SK-N-SH treated with all-trans-retinoic acid at 6 μM for 48 hours (cell line): ENCODE data around the gene COL6A5.

Experiments used
- ATAC-seq: fragments of 200-7000 bp; cut with Tn5 transposase; 3 replicates; pipeline ENCODE4 v1.9.1; 2020; ENCODE audit warnings: mild to moderate bottlenecking, moderate library complexity
- ARNTL ChIP-seq: fragments of 450-650 bp; formaldehyde crosslinking; IDR thresholded peaks from 2 replicates; pipeline ENCODE4 v1.5.0; 2020; ENCODE audit warnings: low read depth, mild to moderate bottlenecking, moderate library complexity, borderline replicate concordance
- BACH2 ChIP-seq: fragments of 250-450 bp; sonication (Bioruptor Pico); IDR thresholded peaks from 2 replicates; pipeline ENCODE4 v1.9.0; 2021; ENCODE audit warnings: mild to moderate bottlenecking, borderline replicate concordance
- CSDC2 ChIP-seq: fragments of 250-450 bp; sonication (Bioruptor Pico); IDR thresholded peaks from 2 replicates; pipeline ENCODE4 v1.5.0; 2020; ENCODE audit warnings: mild to moderate bottlenecking, moderate library complexity
- ESRRG ChIP-seq: fragments of 250-450 bp; sonication (Bioruptor Pico); IDR thresholded peaks from 2 replicates; pipeline ENCODE4 v1.6.1; 2021; ENCODE audit warnings: mild to moderate bottlenecking
- GLIS3 ChIP-seq: fragments of 250-450 bp; sonication (Bioruptor Pico); IDR thresholded peaks from 2 replicates; pipeline ENCODE4 v1.5.0; 2020; ENCODE audit warnings: mild to moderate bottlenecking, moderate library complexity
- ISL1 ChIP-seq: fragments of 250-450 bp; sonication (Bioruptor Pico); IDR thresholded peaks from 2 replicates; pipeline ENCODE4 v2.1.2; 2022; ENCODE audit warnings: mild to moderate bottlenecking, moderate library complexity
- OSR1 ChIP-seq: fragments of 250-450 bp; sonication (Bioruptor Pico); IDR thresholded peaks from 2 replicates; pipeline ENCODE4 v1.8.0; 2022; ENCODE audit warnings: moderate library complexity, mild to moderate bottlenecking, inconsistent platforms
- PPARA ChIP-seq: fragments of 250-450 bp; sonication (Bioruptor Pico); IDR thresholded peaks from 2 replicates; pipeline ENCODE4 v1.5.0; 2020; ENCODE audit warnings: mild to moderate bottlenecking, borderline replicate concordance
- RARB ChIP-seq: fragments of 250-450 bp; sonication (Bioruptor Pico); IDR thresholded peaks from 2 replicates; pipeline ENCODE4 v1.8.0; 2021; ENCODE audit warnings: mild to moderate bottlenecking, moderate library complexity
- SNAI2 ChIP-seq: fragments of 250-450 bp; sonication (Bioruptor Pico); IDR thresholded peaks from 2 replicates; pipeline ENCODE4 v1.5.0; 2020; ENCODE audit warnings: mild to moderate bottlenecking, moderate library complexity
- TCF4 ChIP-seq: fragments of 250-450 bp; sonication (Bioruptor Pico); IDR thresholded peaks from 2 replicates; pipeline ENCODE4 v1.8.0; 2021; ENCODE audit warnings: mild to moderate bottlenecking, moderate library complexity, borderline replicate concordance
- TOX ChIP-seq: fragments of 250-450 bp; sonication (Bioruptor Pico); IDR thresholded peaks from 2 replicates; pipeline ENCODE4 v1.8.0; 2021; ENCODE audit warnings: mild to moderate bottlenecking, moderate library complexity, borderline replicate concordance
- ZC3H10 ChIP-seq: fragments of 250-450 bp; sonication (Bioruptor Pico); IDR thresholded peaks from 2 replicates; pipeline ENCODE4 v1.5.1; 2021; ENCODE audit warnings: mild to moderate bottlenecking, moderate library complexity
- ZFP3 ChIP-seq: fragments of 250-450 bp; sonication (Bioruptor Pico); IDR thresholded peaks from 2 replicates; pipeline ENCODE4 v1.5.0; 2020; ENCODE audit warnings: mild to moderate bottlenecking, moderate library complexity
- ZFP30 ChIP-seq: fragments of 450-650 bp; formaldehyde crosslinking; IDR thresholded peaks from 2 replicates; pipeline ENCODE4 v1.5.0; 2022; ENCODE audit warnings: mild to moderate bottlenecking, moderate library complexity
- ZNF565 ChIP-seq: fragments of 450-650 bp; formaldehyde crosslinking; conservative IDR thresholded peaks from 2 replicates; pipeline ENCODE4 v1.5.0; 2020; ENCODE audit warnings: low read depth, mild to moderate bottlenecking, moderate library complexity
- ZNF70 ChIP-seq: fragments of 450-650 bp; formaldehyde crosslinking; IDR thresholded peaks from 2 replicates; pipeline ENCODE4 v1.5.0; 2020; ENCODE audit warnings: mild to moderate bottlenecking, moderate library complexity
- ZNF8 ChIP-seq: fragments of 450-650 bp; formaldehyde crosslinking; IDR thresholded peaks from 2 replicates; pipeline ENCODE4 v1.5.0; 2020; ENCODE audit warnings: mild to moderate bottlenecking, moderate library complexity
- TF ChIP-seq, protein P1 (sequence below): fragments of 250-450 bp; sonication (Bioruptor Pico); IDR thresholded peaks from 2 replicates; pipeline ENCODE4 v1.5.1; 2021; ENCODE audit warnings: mild to moderate bottlenecking, moderate library complexity
- TF ChIP-seq, protein P2 (sequence below): fragments of 250-450 bp; sonication (Bioruptor Pico); IDR thresholded peaks from 2 replicates; pipeline ENCODE4 v1.5.0; 2020; ENCODE audit warnings: mild to moderate bottlenecking, moderate library complexity
- TF ChIP-seq, protein P3 (sequence below): fragments of 250-450 bp; sonication (Bioruptor Pico); IDR thresholded peaks from 2 replicates; pipeline ENCODE4 v1.8.0; 2020; ENCODE audit warnings: mild to moderate bottlenecking, moderate library complexity, borderline replicate concordance
- TF ChIP-seq, protein P4 (sequence below): fragments of 250-450 bp; sonication (Bioruptor Pico); IDR thresholded peaks from 2 replicates; pipeline ENCODE4 v1.5.1; 2020; ENCODE audit warnings: low read depth, mild to moderate bottlenecking, moderate library complexity

COL6A5 gene

DNA sequence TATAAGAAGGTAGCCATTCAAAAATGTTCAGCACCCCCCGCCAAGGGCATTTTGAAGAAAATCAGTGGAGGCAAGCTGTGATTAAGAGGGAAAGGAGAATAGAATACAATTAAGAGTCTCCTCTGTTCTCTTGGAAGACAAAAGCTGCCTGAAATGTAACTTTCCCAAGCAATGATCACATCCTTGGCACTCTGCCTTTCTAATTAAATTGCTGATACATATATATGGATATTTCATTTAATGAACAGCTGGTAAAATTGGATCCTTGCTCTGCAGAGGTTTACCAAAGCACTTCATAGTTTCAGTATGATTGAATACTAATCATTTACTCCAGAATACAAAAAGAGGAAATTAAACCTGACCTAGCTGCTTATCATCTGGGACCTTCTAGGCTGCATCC lies 182.0 kb downstream of the COL6A5 start:
- TF ChIP-seq ESRRG (CRISPR knock-in tag) (no peak), ZFP30 (CRISPR knock-in tag) (no peak), PPARA (CRISPR knock-in tag) (no peak)
- TF ChIP-seq, all 23 proteins: peak for 0
- no peak for ATAC-seq

DNA sequence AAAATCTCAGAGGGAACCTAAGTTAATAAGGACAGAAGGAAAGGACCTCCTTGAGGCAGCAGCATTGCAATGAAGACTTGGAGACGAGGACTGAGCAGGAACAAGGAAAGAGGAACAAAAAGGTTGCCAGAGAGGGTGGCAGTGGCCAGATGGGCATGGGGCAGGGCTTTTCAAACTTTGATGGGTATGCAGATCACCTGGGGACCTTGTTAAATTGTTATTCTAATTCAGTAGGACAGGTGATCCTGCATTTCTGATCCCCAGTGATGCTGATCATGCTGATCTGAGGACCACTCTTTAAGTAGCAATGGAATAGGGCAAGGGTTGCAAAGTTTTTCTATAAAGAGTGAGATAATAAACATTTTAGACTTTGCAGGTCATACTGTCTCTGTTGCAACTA lies 182.6 kb downstream of the COL6A5 start:
- ATAC-seq = no peak
- TF ChIP-seq, protein P1, sequence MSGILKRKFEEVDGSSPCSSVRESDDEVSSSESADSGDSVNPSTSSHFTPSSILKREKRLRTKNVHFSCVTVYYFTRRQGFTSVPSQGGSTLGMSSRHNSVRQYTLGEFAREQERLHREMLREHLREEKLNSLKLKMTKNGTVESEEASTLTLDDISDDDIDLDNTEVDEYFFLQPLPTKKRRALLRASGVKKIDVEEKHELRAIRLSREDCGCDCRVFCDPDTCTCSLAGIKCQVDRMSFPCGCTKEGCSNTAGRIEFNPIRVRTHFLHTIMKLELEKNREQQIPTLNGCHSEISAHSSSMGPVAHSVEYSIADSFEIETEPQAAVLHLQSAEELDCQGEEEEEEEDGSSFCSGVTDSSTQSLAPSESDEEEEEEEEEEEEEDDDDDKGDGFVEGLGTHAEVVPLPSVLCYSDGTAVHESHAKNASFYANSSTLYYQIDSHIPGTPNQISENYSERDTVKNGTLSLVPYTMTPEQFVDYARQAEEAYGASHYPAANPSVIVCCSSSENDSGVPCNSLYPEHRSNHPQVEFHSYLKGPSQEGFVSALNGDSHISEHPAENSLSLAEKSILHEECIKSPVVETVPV (CRISPR knock-in tag) = no peak
- TF ChIP-seq PPARA (CRISPR knock-in tag) (no peak), ZNF8 (CRISPR knock-in tag) (no peak), TOX (CRISPR knock-in tag) (no peak), BACH2 (CRISPR knock-in tag) (no peak), TCF4 (no peak), ZC3H10 (no peak), ZFP3 (no peak), ZNF565 (CRISPR knock-in tag) (no peak), GLIS3 (no peak), RARB (CRISPR knock-in tag) (no peak), CSDC2 (CRISPR knock-in tag) (no peak)
- TF ChIP-seq, protein P2, sequence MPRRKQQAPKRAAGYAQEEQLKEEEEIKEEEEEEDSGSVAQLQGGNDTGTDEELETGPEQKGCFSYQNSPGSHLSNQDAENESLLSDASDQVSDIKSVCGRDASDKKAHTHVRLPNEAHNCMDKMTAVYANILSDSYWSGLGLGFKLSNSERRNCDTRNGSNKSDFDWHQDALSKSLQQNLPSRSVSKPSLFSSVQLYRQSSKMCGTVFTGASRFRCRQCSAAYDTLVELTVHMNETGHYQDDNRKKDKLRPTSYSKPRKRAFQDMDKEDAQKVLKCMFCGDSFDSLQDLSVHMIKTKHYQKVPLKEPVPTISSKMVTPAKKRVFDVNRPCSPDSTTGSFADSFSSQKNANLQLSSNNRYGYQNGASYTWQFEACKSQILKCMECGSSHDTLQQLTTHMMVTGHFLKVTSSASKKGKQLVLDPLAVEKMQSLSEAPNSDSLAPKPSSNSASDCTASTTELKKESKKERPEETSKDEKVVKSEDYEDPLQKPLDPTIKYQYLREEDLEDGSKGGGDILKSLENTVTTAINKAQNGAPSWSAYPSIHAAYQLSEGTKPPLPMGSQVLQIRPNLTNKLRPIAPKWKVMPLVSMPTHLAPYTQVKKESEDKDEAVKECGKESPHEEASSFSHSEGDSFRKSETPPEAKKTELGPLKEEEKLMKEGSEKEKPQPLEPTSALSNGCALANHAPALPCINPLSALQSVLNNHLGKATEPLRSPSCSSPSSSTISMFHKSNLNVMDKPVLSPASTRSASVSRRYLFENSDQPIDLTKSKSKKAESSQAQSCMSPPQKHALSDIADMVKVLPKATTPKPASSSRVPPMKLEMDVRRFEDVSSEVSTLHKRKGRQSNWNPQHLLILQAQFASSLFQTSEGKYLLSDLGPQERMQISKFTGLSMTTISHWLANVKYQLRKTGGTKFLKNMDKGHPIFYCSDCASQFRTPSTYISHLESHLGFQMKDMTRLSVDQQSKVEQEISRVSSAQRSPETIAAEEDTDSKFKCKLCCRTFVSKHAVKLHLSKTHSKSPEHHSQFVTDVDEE (CRISPR knock-in tag) = no peak
- TF ChIP-seq, protein P3, sequence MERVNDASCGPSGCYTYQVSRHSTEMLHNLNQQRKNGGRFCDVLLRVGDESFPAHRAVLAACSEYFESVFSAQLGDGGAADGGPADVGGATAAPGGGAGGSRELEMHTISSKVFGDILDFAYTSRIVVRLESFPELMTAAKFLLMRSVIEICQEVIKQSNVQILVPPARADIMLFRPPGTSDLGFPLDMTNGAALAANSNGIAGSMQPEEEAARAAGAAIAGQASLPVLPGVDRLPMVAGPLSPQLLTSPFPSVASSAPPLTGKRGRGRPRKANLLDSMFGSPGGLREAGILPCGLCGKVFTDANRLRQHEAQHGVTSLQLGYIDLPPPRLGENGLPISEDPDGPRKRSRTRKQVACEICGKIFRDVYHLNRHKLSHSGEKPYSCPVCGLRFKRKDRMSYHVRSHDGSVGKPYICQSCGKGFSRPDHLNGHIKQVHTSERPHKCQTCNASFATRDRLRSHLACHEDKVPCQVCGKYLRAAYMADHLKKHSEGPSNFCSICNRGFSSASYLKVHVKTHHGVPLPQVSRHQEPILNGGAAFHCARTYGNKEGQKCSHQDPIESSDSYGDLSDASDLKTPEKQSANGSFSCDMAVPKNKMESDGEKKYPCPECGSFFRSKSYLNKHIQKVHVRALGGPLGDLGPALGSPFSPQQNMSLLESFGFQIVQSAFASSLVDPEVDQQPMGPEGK (CRISPR knock-in tag) = no peak
- TF ChIP-seq, protein P4, sequence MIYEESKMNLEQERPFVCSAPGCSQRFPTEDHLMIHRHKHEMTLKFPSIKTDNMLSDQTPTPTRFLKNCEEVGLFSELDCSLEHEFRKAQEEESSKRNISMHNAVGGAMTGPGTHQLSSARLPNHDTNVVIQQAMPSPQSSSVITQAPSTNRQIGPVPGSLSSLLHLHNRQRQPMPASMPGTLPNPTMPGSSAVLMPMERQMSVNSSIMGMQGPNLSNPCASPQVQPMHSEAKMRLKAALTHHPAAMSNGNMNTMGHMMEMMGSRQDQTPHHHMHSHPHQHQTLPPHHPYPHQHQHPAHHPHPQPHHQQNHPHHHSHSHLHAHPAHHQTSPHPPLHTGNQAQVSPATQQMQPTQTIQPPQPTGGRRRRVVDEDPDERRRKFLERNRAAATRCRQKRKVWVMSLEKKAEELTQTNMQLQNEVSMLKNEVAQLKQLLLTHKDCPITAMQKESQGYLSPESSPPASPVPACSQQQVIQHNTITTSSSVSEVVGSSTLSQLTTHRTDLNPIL = no peak
- TF ChIP-seq, all 23 proteins: peak for 0

DNA sequence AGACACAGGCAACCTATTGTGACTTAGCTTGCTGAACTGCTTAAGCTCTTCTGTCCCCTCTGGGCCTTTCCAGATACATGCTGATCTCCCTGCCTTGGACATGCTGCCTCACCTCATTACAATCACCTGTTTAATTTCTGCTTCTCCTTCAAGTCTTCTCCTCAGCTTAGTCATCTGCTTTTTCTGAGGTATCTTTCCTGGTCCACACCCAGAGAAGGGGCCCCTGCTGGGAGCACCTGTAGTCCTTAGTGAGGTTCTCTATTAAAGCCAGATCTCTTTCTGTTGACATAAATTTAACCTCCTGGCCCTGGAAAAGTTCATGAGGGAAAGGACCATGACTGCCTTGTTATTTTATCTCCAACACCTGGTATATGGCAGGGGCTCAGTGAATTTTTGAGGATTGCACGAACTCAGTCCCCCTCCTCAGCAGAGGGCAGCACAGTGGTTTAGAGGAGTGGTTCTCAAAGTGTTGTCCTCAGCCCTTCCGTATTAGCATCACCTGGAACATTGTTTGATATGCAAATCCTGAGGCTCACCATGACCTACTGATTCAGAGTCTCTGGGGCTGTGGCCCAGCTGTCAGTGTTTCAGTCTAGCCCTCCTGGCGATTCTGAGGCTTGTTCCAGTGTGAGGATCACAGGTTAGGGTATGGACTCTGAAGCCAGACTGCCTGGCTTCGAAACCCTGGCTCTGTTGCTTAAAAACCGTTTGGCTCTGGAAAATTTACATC lies 184.2 kb downstream of the COL6A5 start:
- TF ChIP-seq ZNF70 (CRISPR knock-in tag) (no peak), PPARA (CRISPR knock-in tag) (no peak), BACH2 (CRISPR knock-in tag) (no peak), ZFP30 (CRISPR knock-in tag) (no peak), SNAI2 (CRISPR knock-in tag) (no peak), OSR1 (no peak), ZC3H10 (no peak), TOX (CRISPR knock-in tag) (no peak), ISL1 (CRISPR knock-in tag) (no peak), ARNTL (no peak), GLIS3 (no peak), RARB (CRISPR knock-in tag) (no peak), CSDC2 (CRISPR knock-in tag) (no peak), ESRRG (CRISPR knock-in tag) (no peak), ZNF565 (CRISPR knock-in tag) (no peak)
- TF ChIP-seq, protein P2 (CRISPR knock-in tag) = no peak
- TF ChIP-seq, protein P1 (CRISPR knock-in tag) = no peak
- TF ChIP-seq, protein P3 (CRISPR knock-in tag) = no peak
- TF ChIP-seq, all 23 proteins: peak for 0
- ATAC-seq = no peak
